ENCODE results near the gene CSDE1.

- TF ChIP-seq CTCF (conservative IDR thresholded peaks at IDR 0.05 in 1 of 2, IDR thresholded peaks at IDR 0.05 in 1 of 2; ENCODE audit: extremely low read depth in 1 of 2, insufficient read depth in 1 of 2, low read depth in 1 of 2, low read length in 2 of 2), result no peak
- TF ChIP-seq EZH2 (IDR thresholded peaks at IDR 0.05; ENCODE audit: borderline replicate concordance, low read length), result no peak
These were observed 38.9 kb downstream of the CSDE1 start for GRCh38 chr1:114718661-114719423.
